ENCODE data around the gene CCDC38.
"Not testable (repeated sequence)": the region's sequence is repeated elsewhere in the genome, so short reads cannot be mapped to it uniquely, and the experiment has no call there.

Gene CCDC38

DNA sequence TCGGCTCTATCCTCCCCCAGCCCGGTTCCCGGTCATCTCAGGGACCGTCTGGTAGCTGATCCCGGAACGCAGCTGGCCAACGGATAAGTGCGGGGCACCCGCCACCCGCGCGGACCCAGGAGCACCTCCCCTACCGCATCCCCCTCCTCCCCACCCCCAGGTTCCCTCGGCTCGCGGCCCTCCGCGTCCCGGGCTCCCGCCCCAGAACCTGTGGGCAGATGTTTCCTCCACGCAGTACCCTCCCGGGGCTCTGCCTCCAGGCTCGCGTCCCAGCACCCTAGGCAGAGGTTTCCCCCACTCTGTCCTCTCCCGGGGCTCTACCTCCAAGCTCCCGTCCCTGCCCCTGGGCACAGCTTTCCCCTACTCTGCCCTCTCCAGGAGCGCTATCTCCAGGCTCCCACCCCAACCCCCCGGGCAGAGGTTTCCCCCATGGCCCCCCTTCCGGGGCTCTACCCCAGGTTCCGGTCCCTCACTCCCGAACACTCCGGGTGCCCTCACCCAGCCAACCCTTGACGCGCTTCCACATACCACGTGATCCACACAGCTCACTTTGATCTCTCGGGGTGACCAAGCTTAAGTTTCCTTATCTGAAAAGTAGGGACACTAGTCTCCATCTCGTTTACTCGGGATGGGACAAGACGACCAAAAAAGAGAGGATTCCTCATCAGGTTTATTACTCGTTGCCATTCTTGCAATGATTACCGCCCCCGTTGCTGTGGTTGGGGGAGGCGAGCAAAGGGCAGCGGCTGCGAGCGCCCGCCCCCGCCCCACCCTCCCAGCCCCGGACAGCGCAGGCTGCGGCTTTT, at the start of gene CCDC38:
Gene CCDC38 (minus strand): TSS at position 91 of the 806 bp plus-strand sequence. CDS start 6,105 bp downstream, outside the sequence.
- no peak for FAIRE-seq

DNA sequence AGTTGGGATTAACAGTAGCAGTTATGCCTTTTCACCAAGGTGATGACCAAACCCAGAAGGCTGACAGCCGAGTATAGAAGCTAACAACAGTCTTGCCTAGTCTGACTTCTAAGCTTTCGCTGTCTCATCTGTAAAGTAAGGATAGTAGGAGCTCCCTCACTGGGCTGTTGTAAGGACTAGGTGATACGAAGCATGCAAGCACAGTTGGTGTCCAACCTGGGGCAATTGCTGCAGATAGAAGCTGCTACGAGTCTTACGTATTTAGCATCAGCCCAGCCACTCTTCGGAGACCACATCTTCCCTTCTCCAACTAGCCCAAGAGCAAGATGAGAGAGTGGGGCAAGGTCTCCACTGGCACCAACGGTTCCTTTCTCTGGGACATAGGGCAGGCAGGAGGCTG, 47.7 kb upstream of the CCDC38 start:
- FAIRE-seq, result no peak

More for the DNA sequence above, at the start of gene CCDC38:
- peak; percentile 28 for DNase-seq (ENCODE audit: low spot score)

GRCh38 chr12:95989504-95990123, 47.2 kb upstream of the CCDC38 start:
- FAIRE-seq, result no peak
- no peak for DNase-seq (ENCODE audit: low spot score)

More for the DNA sequence above, 47.7 kb upstream of the CCDC38 start:
- no peak for DNase-seq (ENCODE audit: low spot score)

GRCh38 chr12:95988506-95989275, 46.3 kb upstream of the CCDC38 start:
- FAIRE-seq (no peak), DNase-seq (ENCODE audit: low spot score) (no peak)

DNA sequence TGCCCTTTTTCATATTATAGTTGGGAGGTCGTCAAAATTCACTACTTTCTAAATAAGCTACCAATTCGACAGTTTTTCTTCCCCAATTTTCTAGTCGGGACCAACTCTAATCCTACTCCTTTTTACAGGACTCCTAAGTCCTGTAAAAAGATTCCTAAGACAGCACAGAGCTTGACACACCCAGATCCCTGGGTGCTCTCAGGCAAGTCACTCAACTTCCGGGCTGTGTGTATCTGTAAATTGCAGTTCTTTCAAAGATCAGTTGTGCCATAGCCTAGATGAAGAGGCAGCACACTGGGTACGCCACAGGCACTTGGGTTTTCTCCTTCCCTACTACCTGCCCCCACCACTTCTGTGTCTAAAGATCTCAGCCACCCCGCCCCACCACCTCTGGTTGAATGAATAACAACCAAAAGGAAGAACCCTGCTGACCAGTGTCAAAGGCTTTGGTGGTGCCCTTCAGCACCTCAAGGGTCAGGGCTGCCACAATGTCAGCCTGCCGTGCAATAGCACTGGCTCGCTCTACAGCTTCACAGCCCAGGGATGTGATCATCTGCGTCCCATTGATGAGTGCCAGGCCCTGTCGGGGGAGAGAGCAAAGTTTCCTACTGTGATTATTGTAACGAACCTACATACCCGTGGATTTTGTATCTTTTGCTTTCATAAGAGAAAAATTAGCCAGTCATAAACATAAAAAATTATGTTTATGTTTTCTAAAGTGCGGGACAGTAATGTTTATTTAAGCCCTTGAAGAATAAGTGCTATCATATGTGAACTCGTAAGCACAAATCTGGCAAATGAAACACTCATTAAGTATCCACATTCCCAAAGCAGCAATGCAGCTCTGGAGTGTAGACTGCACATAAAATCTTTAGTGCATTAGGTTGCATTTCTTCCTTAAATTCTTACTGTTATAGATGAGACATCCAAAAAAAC, 44.5 kb upstream of the CCDC38 start:
- no peak for DNase-seq (ENCODE audit: low spot score)
- FAIRE-seq, result no peak

GRCh38 chr12:95984682-95985081, 42.3 kb upstream of the CCDC38 start:
- FAIRE-seq, result no peak
- no peak for DNase-seq (ENCODE audit: low spot score)

- FAIRE-seq, result no peak
- DNase-seq (ENCODE audit: low spot score), result no peak
Observed at GRCh38 chr12:95982602-95983001, 40.2 kb upstream of the CCDC38 start.

DNA sequence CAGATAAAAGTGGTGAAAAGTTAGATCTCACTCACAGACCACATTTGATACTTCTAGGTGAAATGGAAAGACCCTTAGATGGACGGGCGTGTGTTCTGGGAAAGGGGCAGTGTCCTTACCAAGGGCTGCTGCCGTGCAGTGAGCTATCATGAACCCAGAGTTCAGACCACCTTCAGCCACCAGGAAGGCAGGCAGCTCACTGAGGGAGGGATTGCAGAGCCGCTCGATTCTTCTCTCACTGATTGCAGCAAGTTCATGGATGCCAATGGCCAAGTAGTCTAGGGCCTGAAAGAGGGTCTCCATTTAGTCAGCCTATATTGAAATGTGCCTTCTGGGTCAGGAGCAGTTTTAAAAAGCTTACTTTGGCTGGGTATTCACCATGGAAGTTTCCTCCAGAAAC, 38.0 kb upstream of the CCDC38 start:
- DNase-seq (ENCODE audit: low spot score) (no peak), FAIRE-seq (no peak)

- DNase-seq (ENCODE audit: low spot score) (no peak), FAIRE-seq (no peak)
Observed at GRCh38 chr12:95978774-95979173, 36.4 kb upstream of the CCDC38 start.

GRCh38 chr12:95978351-95978750, 35.9 kb upstream of the CCDC38 start:
- FAIRE-seq (no peak), DNase-seq (ENCODE audit: low spot score) (no peak)

- FAIRE-seq, result no peak
- DNase-seq (ENCODE audit: low spot score), result no peak
Observed at GRCh38 chr12:95977764-95978305, 35.4 kb upstream of the CCDC38 start.

- DNase-seq (ENCODE audit: low spot score) (no peak), FAIRE-seq (no peak)
Observed at GRCh38 chr12:95976416-95976832, 34.0 kb upstream of the CCDC38 start.

DNA sequence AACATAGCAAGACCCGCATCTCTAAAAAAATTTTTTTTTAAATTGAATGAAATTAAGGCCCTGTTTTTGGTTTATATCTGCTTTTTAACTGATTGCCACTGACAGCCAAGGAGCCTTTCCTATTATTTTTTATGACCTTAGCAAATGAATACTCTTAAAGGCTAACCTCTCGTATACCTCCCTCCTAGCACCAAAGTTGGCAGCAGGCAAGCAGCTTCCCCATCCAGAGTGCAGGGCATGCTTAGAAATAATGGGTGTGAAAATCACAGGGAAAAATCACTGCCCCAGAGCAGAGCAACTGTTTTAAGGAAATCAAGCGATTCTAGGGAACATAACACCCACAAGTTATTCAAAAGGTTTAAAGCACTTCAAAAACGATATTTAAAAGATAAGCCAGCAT, 33.1 kb upstream of the CCDC38 start:
- no peak for DNase-seq (ENCODE audit: low spot score)
- FAIRE-seq, result no peak

DNA sequence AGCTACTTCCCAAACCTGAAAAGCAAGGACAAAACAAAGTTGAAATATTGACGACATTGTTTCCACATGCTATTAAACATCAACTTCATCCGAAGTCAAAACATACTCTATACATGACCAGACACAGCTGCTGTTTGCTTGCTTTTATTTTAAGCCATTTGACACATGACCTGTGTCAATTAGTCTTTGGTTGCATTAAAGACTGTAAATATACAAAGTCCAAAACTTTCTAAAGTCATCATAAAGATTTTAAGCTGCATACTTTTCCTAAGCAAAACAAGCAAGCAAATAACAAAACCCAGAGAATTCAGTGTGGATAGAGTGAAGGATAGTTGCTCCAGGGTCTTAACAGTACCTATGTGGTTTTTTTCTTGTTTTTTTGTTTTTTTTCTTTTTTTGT, 31.9 kb upstream of the CCDC38 start:
- FAIRE-seq (no peak), DNase-seq (ENCODE audit: low spot score) (no peak)

DNA sequence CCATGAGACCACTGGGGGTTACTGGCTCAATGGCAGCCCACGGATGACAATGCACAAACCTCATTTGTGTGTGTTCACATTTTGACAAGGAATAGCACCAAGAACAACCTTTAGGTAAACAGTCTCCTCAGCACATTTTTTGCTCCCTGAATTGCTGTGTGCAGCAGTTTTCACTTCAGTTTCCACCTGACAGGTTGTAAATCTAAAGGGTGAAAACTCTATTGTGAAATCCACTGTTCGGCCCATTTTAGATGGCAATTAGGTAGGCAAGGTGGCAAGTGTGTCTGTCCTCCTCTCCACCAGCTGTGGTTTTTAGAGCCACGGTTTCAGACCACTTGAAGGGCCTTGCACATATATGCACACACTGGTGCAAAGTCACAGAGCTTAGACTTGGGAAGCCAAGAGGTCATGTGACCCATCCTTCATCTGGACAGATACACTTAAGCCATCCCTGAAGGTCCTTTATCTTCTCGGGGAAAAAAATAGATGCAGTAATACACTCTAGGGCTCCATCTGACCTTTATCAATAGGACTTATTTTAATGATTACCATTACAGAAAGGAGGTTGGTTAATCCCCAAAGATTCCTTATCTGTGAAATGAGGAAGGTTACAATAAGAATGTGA, 30.5 kb upstream of the CCDC38 start:
- DNase-seq (ENCODE audit: low spot score) (no peak), FAIRE-seq (no peak)

DNA sequence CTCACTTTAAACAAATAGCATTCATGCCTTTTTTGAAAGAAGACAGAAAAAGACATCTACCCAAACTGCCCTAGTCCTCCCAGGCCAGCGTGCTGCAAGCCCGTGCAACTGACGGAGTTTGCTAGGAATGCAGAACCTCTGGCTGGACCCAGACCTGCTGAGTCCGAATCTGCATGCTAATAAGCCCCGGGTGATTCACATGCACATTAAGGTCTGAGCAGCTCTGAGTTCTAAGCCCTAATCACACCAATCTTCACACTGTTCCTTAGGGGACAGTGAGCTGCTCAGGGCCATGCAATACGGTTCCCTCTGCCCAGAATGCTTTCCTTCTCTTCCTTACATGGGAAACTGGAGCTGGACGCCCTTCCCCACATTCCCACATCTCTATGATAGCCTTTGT, 28.5 kb upstream of the CCDC38 start:
- FAIRE-seq (no peak), DNase-seq (ENCODE audit: low spot score) (no peak)

DNA sequence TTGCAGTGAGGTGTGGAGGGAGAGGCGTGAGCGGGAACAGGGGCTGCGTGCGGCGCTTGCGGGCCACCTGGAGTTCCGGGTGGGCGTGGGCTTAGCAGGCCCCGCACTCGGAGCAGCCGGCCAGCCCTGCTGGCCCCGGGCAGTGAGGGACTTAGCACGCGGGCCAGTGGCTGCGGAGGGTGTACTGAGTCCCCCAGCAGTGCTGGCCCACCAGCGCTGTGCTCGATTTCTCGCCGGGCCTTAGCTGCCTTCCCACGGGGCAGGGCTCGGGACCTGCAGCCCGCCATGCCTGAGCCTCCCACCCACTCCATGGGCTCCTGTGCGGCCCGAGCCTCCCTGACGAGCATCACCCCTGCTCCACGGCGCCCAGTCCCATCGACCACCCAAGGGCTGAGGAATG, 26.7 kb upstream of the CCDC38 start:
- not testable (repeated sequence) for FAIRE-seq; DNase-seq (ENCODE audit: low spot score)

DNA sequence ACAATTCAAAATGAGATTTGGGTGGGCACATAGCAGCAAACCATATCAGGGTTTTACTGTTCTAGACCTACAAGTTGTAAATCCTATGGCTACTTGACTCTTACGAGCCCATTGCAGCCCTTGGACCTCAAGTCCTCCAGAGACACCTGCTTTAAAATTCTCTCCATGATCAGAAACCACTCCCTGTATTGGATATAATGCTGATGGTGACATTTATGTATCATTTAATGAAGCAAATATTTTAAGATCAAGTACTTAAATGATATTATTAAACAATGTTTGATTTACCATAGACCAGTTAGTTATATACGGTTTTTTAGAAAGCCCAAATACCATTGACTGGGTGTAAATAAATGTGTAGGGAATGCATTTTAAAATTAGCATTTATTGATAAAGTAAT, 24.9 kb upstream of the CCDC38 start:
- no peak for FAIRE-seq
- no peak for DNase-seq (ENCODE audit: low spot score)

GRCh38 chr12:95966287-95966870, 24.0 kb upstream of the CCDC38 start:
- DNase-seq (ENCODE audit: low spot score) (no peak), FAIRE-seq (no peak)

DNA sequence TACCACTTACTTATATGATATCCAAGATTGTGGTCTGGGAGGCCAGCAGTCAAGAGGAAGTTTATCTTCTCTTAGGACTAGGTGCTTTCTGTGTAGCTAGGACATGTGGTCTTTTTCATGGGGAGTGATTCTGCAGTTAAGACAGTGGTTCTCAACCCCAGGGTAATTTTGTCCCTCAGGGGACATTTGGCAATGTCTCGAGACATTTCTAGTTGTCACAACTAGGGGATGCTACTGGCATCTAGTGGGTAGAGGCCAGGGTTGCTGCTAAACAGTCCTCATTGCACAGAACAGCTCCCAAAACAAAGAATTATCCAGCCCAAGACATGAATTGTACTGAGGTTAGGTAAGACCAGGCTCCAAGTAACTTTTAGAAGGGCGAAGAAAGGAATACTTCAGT, 20.7 kb upstream of the CCDC38 start:
- DNase-seq (ENCODE audit: low spot score) (no peak), FAIRE-seq (no peak)

Data from RCC 7860 (cell line).